K562 (cell line): Measurements from ENCODE around the gene ANKS1B. TPM values are rescaled to one million over a fixed set of nuclear protein-coding genes. Genes with fewer than 3 reads are reported as not detected.

Source experiments
- MXD1 ChIP-seq: fragments of 250-450 bp; sonication (Bioruptor Pico); IDR thresholded peaks from 2 replicates; pipeline ENCODE4 v1.8.0; 2021; ENCODE audit warnings: borderline replicate concordance, mild to moderate bottlenecking, moderate library complexity; ENCODE audit not compliant: poor library complexity, severe bottlenecking
- polyA plus RNA-seq, 8 experiments: library from polyadenylated mRNA; depleted of rRNA in 4 of 8; stranded (reverse) in 5 of 8; unstranded in 3 of 8; fragments of >200 nt; fragmentation: Nextera tagmentation in 2 of 8; fragmentation: Illumina TruSeq in 1 of 8; extraction: Ambion mirVana in 2 of 8; extraction: Trizol in 1 of 8; gene quantifications; 2 replicates each; pipeline versions ENCODE4 v1.2.1 to v1.2.3, GENCODE V29; 2011 to 2014; ENCODE audit warnings: inconsistent platforms in 1 of 8, missing spikeins in 1 of 8
- total RNA-seq, 7 experiments: library from RNA; depleted of rRNA in 6 of 7; stranded (reverse); fragments of >200 nt in 6 of 7; fragmentation: Illumina TruSeq in 2 of 7; extraction: Trizol in 2 of 7; gene quantifications; 2 replicates each; pipeline versions ENCODE4 v1.2.1 to v1.2.3, GENCODE V29; 2011 to 2021; ENCODE audit warnings: low replicate concordance in 1 of 7
- TF ChIP-seq, protein P1 (sequence below): fragments of 450-650 bp; IDR thresholded peaks from 2 replicates; pipeline ENCODE4 v1.6.1; 2016; ENCODE audit warnings: mild to moderate bottlenecking, moderate library complexity

Gene ANKS1B
- total and polyA plus RNA-seq, 9 of the 15 experiments (the other 6 are each of a cell fraction or from before 2014, with no cell fraction given), result 0.04 to 0.47 (median 0.28) TPM; not detected in 4

- TF ChIP-seq, protein P1, sequence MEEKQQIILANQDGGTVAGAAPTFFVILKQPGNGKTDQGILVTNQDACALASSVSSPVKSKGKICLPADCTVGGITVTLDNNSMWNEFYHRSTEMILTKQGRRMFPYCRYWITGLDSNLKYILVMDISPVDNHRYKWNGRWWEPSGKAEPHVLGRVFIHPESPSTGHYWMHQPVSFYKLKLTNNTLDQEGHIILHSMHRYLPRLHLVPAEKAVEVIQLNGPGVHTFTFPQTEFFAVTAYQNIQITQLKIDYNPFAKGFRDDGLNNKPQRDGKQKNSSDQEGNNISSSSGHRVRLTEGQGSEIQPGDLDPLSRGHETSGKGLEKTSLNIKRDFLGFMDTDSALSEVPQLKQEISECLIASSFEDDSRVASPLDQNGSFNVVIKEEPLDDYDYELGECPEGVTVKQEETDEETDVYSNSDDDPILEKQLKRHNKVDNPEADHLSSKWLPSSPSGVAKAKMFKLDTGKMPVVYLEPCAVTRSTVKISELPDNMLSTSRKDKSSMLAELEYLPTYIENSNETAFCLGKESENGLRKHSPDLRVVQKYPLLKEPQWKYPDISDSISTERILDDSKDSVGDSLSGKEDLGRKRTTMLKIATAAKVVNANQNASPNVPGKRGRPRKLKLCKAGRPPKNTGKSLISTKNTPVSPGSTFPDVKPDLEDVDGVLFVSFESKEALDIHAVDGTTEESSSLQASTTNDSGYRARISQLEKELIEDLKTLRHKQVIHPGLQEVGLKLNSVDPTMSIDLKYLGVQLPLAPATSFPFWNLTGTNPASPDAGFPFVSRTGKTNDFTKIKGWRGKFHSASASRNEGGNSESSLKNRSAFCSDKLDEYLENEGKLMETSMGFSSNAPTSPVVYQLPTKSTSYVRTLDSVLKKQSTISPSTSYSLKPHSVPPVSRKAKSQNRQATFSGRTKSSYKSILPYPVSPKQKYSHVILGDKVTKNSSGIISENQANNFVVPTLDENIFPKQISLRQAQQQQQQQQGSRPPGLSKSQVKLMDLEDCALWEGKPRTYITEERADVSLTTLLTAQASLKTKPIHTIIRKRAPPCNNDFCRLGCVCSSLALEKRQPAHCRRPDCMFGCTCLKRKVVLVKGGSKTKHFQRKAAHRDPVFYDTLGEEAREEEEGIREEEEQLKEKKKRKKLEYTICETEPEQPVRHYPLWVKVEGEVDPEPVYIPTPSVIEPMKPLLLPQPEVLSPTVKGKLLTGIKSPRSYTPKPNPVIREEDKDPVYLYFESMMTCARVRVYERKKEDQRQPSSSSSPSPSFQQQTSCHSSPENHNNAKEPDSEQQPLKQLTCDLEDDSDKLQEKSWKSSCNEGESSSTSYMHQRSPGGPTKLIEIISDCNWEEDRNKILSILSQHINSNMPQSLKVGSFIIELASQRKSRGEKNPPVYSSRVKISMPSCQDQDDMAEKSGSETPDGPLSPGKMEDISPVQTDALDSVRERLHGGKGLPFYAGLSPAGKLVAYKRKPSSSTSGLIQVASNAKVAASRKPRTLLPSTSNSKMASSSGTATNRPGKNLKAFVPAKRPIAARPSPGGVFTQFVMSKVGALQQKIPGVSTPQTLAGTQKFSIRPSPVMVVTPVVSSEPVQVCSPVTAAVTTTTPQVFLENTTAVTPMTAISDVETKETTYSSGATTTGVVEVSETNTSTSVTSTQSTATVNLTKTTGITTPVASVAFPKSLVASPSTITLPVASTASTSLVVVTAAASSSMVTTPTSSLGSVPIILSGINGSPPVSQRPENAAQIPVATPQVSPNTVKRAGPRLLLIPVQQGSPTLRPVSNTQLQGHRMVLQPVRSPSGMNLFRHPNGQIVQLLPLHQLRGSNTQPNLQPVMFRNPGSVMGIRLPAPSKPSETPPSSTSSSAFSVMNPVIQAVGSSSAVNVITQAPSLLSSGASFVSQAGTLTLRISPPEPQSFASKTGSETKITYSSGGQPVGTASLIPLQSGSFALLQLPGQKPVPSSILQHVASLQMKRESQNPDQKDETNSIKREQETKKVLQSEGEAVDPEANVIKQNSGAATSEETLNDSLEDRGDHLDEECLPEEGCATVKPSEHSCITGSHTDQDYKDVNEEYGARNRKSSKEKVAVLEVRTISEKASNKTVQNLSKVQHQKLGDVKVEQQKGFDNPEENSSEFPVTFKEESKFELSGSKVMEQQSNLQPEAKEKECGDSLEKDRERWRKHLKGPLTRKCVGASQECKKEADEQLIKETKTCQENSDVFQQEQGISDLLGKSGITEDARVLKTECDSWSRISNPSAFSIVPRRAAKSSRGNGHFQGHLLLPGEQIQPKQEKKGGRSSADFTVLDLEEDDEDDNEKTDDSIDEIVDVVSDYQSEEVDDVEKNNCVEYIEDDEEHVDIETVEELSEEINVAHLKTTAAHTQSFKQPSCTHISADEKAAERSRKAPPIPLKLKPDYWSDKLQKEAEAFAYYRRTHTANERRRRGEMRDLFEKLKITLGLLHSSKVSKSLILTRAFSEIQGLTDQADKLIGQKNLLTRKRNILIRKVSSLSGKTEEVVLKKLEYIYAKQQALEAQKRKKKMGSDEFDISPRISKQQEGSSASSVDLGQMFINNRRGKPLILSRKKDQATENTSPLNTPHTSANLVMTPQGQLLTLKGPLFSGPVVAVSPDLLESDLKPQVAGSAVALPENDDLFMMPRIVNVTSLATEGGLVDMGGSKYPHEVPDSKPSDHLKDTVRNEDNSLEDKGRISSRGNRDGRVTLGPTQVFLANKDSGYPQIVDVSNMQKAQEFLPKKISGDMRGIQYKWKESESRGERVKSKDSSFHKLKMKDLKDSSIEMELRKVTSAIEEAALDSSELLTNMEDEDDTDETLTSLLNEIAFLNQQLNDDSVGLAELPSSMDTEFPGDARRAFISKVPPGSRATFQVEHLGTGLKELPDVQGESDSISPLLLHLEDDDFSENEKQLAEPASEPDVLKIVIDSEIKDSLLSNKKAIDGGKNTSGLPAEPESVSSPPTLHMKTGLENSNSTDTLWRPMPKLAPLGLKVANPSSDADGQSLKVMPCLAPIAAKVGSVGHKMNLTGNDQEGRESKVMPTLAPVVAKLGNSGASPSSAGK, result no peak
- no peak for TF ChIP-seq MXD1 (CRISPR knock-in tag)
Measured at GRCh38 chr12:99567072-99567471, 417.7 kb downstream of the ANKS1B start (continued).
